Mesangial cell (primary cell): ENCODE results near the gene ETNPPL. TPM values are rescaled to one million over a fixed set of nuclear protein-coding genes. Genes with fewer than 3 reads are reported as not detected.

Source experiments
- total RNA-seq: library from RNA; depleted of rRNA; stranded (reverse); fragments of >200 nt; gene quantifications from 2 replicates; pipeline ENCODE4 v1.2.3, GENCODE V29; 2015

Gene ETNPPL
- 0.16 TPM in 1 of 2 replicates, not detected in the other for total RNA-seq

DNA sequence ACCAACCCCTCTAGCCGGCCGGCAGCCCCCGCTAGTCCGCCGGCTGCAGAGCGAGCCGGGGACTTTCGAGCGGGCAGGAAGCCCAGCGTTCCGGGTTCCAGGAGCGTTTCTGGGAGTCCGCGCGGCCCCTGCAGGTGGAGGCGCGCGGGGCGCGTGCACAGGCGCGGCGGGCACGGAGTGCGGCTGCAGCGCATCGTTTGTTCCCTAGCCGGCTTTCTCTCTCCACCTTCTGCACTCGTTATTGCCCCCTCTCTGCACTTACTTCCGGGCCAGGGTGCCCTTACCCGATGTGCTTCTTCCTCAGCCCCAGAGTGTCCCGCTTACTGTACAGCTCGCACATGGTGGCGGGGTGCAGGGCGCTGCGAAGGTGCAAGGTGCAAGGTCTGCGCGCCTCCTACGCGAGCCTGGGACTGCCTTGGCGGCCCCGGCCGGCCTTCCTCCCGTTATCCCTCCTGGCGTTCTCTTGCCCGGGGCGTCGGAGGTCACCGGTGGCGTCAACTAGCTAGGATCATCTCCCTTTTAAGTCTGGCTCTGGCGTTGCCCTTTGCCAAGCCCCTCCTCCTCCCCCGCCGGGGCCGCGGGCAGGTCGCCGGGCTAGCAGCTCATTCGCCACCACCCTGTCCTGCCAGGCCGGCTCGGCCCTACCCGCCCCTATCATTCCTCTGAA, at the start of gene ETNPPL:
Gene ETNPPL (minus strand): TSS at position 495 of the 667 bp plus-strand sequence. CDS start 155 bp downstream, at position 340.

Other genes with a start within 250 kb of the ETNPPL start
- 474 and 521 TPM in 2 replicates for gene RPL34, start 142.5 kb downstream of the ETNPPL start, total RNA-seq
- 111 and 142 TPM in 2 replicates for gene OSTC, start 112.5 kb downstream of the ETNPPL start, total RNA-seq